ACC112 (cell line): ENCODE data around the gene FN1.

Experiments
- H2AFZ ChIP-seq: fragments of 200-600 bp; sonication (generic); one replicate; pipeline ENCODE4 v1.6.0; 2017; ENCODE audit warnings: antibody characterized with exemption, low read length; ENCODE audit not compliant: unreplicated experiment
- H3K27ac ChIP-seq: fragments of 200-600 bp; sonication (generic); 2 replicates; pipeline ENCODE4 v1.5.1; 2014; ENCODE audit warnings: low read depth, mild to moderate bottlenecking, antibody characterized with exemption, low read length, moderate library complexity
- H3K27me3 ChIP-seq: fragments of 200-600 bp; sonication (generic); 2 replicates; pipeline ENCODE4 v1.6.1; 2014; ENCODE audit warnings: mild to moderate bottlenecking, antibody characterized with exemption, low read length, moderate library complexity, mixed read lengths; ENCODE audit not compliant: insufficient read depth
- H3K36me3 ChIP-seq: fragments of 200-600 bp; sonication (generic); 2 replicates; pipeline ENCODE4 v1.6.1; 2016; ENCODE audit warnings: mild to moderate bottlenecking, antibody characterized with exemption, low read length, moderate library complexity, mixed read lengths; ENCODE audit not compliant: insufficient read depth
- H3K4me1 ChIP-seq: fragments of 200-600 bp; sonication (generic); one replicate; pipeline ENCODE4 v1.6.1; 2016; ENCODE audit warnings: low read length, mixed read lengths; ENCODE audit not compliant: insufficient read depth, unreplicated experiment, control insufficient read depth
- H3K4me3 ChIP-seq: fragments of 200-600 bp; sonication (generic); 2 replicates; pipeline ENCODE4 v1.5.1; 2014; ENCODE audit warnings: mild to moderate bottlenecking, low read depth, low read length
- H3K79me2 ChIP-seq: fragments of 200-600 bp; sonication (generic); one replicate; pipeline ENCODE4 v1.6.0; 2016; ENCODE audit warnings: low read length; ENCODE audit not compliant: control insufficient read depth, unreplicated experiment, insufficient read depth

The FN1 gene

DNA sequence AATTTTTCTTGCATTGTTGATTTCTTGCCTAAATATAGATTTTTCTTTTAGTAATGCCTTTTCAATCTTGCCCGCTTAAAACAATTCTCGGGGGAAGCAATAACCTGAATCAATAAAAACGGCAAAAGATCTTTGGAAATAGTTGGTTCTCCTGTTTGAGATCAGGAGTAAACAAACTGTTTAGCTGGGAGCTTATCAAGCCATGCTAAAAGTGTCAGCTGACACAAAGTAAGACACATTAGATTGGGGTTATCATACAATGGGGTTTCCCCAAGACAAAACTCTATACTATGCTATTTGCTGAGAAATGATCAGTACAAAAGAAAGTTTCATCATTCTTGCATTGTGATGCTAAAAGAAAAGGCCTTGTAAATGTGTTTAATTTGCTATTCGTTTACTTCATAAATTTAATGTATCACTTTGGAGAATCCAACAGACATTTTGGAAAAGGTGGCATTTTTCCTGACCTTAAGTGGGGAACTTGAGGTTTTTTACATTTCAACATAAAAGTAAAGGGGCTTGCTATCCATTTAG lies 77.5 kb downstream of the FN1 start:
- H3K27me3 ChIP-seq = no peaks in the 10 kb centered on the region
- no peaks in the 10 kb centered on the region for H3K79me2 ChIP-seq
- H2AFZ ChIP-seq = no peak overlapping the region
- no peak overlapping the region for H3K4me3 ChIP-seq
- peaks cover 34% of the 10 kb centered on the region for H3K36me3 ChIP-seq
- H3K4me1 ChIP-seq = peaks cover 4% of the 10 kb centered on the region
- H3K27ac ChIP-seq = peak overlapping the region; percentile 52

DNA sequence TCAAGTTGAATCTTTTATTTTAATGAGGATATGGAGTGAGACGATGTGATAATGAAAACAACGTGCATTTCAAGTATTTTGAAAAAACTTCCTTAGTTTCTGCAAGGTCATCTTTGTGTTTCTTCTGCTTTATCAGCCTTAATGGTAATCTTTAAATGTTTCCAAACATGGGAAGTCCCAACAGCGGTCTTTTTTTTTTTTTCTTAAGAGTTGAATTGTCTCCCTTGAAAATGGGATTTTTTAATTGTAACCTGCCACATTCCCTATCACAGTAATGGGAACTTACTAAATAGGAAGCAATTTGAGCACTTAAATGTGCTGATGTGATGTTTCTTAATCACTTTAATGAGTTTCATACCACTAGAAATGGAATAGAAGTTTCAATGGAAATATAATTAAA lies 78.2 kb downstream of the FN1 start:
- Histone ChIP-seq H3K4me1 (peaks cover 4% of the 10 kb centered on the region), H3K36me3 (peaks cover 29% of the 10 kb centered on the region), H3K4me3 (no peak overlapping the region), H3K27me3 (no peaks in the 10 kb centered on the region), H2AFZ (no peak overlapping the region), H3K27ac (peak overlapping the region; percentile 52), H3K79me2 (no peaks in the 10 kb centered on the region)

DNA sequence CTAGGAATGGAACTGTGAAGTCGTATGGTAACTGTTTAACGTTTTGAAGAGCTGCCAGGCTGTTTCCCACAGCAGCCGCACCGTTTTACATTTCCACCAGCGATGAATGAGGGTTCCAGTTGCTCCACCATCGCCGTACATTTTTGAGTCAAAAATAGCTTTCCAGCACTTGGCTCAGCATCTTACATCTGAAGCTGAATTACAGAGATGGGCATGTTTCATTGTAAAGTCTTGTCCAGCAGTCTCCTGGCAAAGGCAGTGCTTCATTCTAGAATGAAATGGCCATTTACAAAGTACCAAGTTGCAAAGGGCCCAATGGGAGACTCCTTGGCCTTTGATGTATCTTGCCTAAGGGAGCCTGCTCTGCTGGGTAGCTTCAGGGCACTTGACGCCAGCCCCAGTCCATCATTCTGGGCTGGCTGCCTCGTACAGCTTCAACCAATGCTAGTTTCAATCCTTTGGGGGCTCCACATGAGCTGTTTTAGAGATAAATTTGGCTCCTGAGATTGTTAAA lies 78.9 kb downstream of the FN1 start:
- H3K36me3 ChIP-seq = peaks cover 22% of the 10 kb centered on the region
- peak overlapping the region; percentile 52 for H3K27ac ChIP-seq

DNA sequence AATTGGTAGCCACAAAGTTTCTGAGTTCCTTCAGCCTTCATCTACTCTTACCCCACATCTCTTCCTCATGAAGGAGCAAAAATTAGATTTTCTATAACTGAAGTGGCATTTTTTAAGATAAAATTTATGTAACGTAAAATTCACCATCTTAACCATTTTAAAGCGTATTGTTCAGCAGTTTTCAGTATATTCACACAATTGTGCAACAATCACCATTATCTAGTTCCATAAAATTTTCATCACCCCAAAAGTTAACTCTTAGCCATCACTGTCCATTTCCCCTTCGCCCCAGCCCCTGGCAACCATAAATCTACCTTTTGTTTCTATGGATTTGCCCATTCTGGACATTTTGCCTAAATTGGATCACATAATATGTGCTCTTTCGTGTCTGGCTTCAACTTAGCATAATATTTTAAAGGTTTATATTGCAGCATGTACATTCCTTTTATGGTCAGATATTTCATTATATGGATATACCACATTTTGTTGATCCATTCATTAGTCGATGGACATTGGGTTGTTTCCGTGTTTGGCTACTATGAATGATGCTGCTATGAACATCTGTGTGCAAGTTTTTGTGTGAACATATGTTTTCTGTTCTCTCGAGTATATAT lies 79.4 kb downstream of the FN1 start:
- H3K27ac ChIP-seq = peak overlapping the region; percentile 52
- H3K36me3 ChIP-seq = peaks cover 17% of the 10 kb centered on the region
- no peak overlapping the region for H2AFZ ChIP-seq
- H3K79me2 ChIP-seq = no peaks in the 10 kb centered on the region
- peaks cover 4% of the 10 kb centered on the region for H3K4me1 ChIP-seq
- H3K27me3 ChIP-seq = no peaks in the 10 kb centered on the region
- H3K4me3 ChIP-seq = no peak overlapping the region

More for the DNA sequence above, 78.9 kb downstream of the FN1 start:
- Histone ChIP-seq H3K4me1 (peaks cover 4% of the 10 kb centered on the region), H3K4me3 (no peak overlapping the region), H2AFZ (no peak overlapping the region), H3K27me3 (no peaks in the 10 kb centered on the region), H3K79me2 (no peaks in the 10 kb centered on the region)

DNA sequence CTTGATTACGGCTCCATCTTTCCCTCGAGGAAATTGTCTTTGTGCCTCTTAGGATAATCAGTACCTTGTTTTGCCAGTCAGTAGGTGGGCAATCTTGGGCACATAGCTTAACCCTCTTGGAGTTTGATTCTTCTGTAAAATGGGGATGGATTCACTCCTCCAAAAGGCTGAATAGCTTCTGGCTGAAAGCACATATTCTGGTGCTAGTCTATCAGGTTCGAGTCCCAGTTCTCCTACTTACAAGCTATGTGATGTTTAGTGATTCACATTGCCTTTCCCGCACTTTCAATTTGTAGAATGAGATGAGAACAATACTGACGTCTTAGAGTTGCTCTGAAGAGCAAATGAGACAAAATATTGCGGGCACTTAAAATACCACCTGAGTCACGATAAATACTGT lies 80.1 kb downstream of the FN1 start:
- H3K27ac ChIP-seq = no peak overlapping the region
- H2AFZ ChIP-seq = no peak overlapping the region
- no peaks in the 10 kb centered on the region for H3K79me2 ChIP-seq
- no peaks in the 10 kb centered on the region for H3K27me3 ChIP-seq
- peaks cover 10% of the 10 kb centered on the region for H3K36me3 ChIP-seq
- peaks cover 4% of the 10 kb centered on the region for H3K4me1 ChIP-seq
- H3K4me3 ChIP-seq = no peak overlapping the region

DNA sequence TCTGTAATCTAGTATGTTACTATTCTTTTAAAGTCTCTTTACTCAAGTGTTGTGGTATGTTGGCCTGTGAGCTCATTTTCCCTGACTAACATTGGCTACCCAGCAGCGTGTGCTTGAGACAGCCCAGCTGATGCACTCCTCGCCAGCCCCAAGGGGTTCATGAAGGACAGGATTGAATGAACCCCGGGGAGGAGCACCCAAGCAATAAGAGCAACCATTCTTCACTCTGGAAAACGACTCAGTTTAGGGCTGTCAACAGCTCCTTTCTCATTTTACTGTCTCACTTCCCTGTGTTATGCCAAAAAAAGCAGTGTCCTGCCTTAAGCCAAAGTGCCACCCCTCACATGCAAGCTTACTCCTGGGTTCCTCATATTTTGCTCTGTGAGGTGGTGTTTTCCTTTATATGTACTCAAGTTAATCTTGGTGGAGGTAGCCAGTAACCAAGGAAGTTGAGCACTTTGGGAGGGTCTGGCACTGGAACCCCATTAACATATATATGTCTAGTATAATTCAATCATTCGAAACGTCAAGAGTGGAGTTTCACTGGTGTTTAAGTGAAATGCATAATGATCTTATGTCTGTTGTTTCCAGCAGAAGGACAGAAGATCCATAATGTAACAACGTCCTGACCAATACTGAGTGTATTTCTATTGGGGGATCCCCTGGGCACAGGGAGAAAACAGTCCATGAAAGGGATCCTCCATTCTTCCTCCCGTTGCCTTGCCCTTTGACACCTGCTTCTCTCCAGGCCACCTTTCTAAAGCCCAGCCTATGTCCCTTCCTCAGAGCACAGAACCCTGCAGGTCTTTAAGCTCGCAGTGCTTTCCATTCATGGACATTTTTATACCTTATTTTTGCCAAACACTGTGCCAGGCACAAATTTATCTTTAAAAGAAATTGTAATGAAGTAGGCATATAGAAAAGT lies 80.8 kb downstream of the FN1 start:
- Histone ChIP-seq H3K36me3 (peaks cover 5% of the 10 kb centered on the region; the same call in 1 of the 2 replicates), H3K27ac (peak overlapping the region; percentile 11; the same call in 1 of the 2 replicates), H3K27me3 (no peaks in the 10 kb centered on the region), H3K4me1 (peaks cover 4% of the 10 kb centered on the region), H2AFZ (no peak overlapping the region), H3K4me3 (no peak overlapping the region), H3K79me2 (no peaks in the 10 kb centered on the region)

DNA sequence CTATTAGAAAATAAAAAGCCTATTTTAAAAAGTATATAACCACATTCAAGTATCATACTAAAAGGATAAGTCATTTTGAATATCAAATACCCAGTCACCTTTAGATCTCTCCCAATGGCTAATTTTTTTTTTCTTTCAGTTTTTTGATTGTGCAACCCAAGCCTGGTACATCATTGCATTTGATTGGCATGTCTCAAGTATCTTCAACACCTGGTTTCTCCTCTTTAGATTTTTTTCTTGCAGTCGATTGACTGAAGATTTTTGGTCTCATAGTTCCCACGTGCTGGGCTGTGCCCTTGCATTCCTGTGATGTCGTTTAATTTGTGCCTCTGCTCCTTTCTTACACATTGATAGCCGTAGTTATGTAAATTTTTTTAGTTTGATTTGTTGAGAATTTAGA lies 83.3 kb downstream of the FN1 start:
- no peak overlapping the region for H3K27ac ChIP-seq
- no peaks in the 10 kb centered on the region for H3K27me3 ChIP-seq
- H2AFZ ChIP-seq = no peak overlapping the region
- no peaks in the 10 kb centered on the region for H3K79me2 ChIP-seq
- no peak overlapping the region for H3K4me3 ChIP-seq
- peaks cover 12% of the 10 kb centered on the region; the same call in 1 of the 2 replicates for H3K36me3 ChIP-seq
- no peaks in the 10 kb centered on the region for H3K4me1 ChIP-seq

DNA sequence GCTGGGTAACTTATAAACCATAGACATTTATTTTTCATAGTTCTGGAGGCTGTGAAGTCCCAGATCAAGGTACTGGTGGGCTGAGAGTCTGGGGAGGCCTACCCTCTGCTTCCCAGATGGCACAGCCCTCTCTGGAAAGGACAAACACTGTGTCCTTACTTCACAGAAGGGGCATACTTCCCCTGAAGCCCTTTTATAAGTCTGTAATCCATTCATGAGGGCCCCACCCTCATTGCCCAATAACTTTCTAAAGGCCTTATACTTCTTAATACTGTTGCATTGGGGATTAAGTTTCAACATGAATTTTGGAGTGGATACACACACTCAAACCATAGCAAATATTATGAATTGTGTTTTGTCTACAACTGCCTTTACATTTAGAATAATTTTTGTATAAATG lies 88.0 kb downstream of the FN1 start:
- Histone ChIP-seq H3K36me3 (peaks cover 40% of the 10 kb centered on the region), H3K27ac (no peak overlapping the region), H3K79me2 (no peaks in the 10 kb centered on the region), H3K27me3 (no peaks in the 10 kb centered on the region), H2AFZ (no peak overlapping the region), H3K4me1 (no peaks in the 10 kb centered on the region), H3K4me3 (no peak overlapping the region)

DNA sequence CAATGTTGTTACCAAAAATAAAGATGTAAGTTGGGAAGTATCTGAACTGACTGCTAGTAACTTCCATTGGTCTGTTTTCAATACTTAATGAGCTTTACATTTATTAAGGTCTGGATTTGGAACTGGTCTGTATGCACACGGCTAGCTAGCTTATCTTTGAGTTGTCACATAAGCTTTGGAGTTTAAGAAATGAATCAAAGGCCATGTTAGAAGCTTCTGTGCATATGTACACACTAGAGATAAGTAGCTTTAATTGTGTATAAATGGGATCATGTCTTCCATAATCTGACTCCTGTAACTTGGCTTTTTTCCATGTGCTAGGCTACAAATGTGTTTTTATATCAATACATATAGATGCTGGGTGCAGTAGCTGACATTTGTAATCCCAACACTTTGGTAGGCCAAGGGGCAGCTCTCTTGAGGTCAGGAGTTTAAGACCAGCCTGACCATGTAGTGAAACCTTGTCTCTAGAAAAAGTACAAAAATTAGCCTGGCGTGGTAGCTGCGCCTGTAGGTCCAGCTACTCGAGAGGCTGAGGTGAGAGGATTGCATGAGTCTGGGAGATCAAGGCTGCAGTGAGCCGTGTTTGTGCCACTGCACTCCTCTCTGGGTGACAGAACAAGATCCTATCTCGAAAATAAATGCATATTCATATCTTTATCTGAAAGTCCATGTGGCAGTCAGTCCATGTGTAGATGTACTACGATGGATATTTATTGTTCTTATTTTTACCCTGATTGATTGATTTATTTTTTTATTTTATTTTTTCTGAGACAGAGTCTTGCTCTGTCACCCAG lies 96.8 kb downstream of the FN1 start:
- Histone ChIP-seq H2AFZ (no peak overlapping the region), H3K27ac (no peak overlapping the region), H3K4me3 (no peak overlapping the region), H3K27me3 (no peaks in the 10 kb centered on the region), H3K4me1 (no peaks in the 10 kb centered on the region), H3K36me3 (peaks cover 41% of the 10 kb centered on the region), H3K79me2 (peaks cover 3% of the 10 kb centered on the region)

DNA sequence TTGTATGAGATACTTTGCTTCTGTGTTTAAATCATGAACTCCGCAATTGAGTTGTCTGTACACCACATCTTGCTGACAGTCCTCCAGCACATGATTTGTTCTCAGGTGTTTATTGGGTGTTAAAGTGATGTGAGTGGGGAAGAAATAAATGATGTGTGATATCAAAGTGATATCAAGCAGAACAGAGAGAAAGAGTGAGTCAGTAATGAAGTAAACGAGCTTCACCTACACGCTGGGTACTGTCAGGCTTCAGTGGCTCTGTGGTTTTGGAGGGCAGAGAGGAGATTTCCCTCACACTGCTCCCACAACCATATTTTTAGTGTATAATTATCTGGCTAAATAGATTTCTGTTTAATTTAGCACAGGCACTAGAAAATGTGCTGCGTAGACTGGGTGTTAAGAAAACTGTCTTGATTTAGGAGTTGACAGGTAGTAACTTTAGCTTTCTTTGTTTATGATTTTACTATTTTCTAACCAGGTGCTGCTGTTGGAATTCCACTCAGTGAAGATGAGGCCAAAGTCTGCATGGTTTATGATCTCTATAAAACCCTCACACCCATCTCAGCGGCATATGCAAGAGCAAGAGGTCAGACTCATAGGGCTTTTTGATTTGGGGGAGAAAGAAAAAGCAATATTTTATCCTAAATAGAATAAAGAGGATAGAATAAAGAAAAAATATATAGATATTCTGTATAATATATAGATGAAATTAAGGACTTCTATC lies 102.8 kb downstream of the FN1 start:
- peaks cover 30% of the 10 kb centered on the region for H3K36me3 ChIP-seq
- H3K79me2 ChIP-seq = peaks cover 11% of the 10 kb centered on the region
- no peak overlapping the region for H3K4me3 ChIP-seq
- no peak overlapping the region for H2AFZ ChIP-seq
- peaks cover 10% of the 10 kb centered on the region for H3K4me1 ChIP-seq
- H3K27ac ChIP-seq = no peak overlapping the region
- no peaks in the 10 kb centered on the region for H3K27me3 ChIP-seq
